UCSD-AML1 (cell line): Measurements from ENCODE around the gene LUC7L2.
"Not testable (repeated sequence)": the region's sequence is repeated elsewhere in the genome, so short reads cannot be mapped to it uniquely, and the experiment has no call there.

Experiments used
- DNase-seq: peaks from one replicate; lab custom pipeline; 2025; ENCODE audit not compliant: unreplicated experiment; lab: John Stamatoyannopoulos, UW

The LUC7L2 gene

DNA sequence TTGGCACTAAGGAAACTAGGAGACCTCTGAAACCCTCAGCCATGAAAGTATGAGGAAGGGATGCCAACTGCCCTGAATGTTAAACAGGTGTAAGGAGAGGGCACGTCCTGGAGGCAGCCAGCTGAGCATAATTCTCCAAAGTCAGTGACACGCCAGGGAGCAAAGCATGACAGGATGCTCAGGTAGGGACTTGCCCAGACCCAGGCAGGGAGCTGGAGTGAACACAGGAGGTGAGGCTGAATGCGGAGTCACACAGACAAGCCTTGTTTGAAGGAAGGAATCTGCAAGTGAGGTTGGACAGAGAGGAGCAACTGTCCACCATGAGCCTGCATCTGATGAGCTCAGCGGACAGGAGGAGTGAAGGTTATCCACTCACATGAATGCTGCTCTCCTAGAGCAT is 82.3 kb downstream of the LUC7L2 start:
- DNase-seq, result no peak

DNA sequence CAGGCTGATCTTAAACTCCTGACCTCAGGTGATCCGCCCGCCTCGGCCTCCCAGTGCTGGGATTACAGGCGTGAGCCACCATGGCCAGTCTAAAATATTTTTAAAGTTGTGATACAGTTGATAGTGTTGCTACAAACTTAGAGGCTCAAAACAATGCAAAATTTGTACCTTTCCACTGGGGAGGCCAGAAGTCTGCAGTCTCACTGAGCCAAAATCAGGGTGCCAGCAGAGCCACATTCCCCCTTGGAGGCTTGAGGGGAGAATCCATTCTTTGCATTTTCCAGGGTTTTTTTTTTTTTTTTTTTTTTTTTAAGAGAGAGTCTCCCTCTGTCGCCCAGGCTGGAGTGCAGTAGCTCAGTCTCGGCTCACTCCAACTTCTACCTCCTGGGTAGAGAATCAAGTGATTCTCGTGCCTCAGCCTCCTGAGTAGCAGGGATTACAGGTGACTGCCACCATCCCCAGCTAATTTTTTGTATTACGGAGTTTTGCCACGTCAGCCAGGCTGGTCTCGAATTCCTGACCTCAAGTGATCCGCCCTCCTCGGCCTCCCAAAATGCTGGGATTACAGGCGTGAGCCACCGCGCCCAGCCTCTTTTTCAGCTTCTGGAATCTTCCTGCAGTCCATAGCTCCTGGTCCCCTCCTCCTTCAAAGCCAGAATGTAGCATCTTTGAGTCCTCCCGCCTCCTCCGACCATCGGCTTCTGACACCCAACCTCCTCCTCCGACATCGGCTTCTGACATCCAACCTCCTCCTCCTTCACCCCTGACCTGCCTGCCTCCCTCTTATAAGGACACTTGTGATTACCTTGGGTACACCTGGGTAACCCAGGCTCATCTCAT is 86.6 kb downstream of the LUC7L2 start:
- DNase-seq, result no peak

DNA sequence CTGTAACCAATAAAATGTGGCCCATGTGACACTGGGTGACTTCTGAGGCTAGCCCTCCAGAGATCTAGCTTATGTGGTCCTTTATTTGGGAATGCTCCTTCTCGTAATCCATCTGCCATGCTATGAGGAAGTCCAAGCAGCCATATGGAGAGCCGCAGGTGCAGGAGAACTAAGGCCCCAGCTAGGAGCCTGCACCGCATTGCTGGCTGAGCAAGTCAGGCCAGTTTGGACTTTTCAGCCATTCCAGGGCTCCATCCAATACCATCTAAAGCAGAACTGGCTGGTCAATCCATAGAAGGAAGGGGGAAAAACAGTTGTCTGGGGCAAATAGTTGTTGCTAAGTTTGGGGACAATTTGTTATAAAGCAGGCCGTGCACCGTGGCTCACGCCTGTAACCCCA is 91.2 kb downstream of the LUC7L2 start:
- DNase-seq, result no peak

DNA sequence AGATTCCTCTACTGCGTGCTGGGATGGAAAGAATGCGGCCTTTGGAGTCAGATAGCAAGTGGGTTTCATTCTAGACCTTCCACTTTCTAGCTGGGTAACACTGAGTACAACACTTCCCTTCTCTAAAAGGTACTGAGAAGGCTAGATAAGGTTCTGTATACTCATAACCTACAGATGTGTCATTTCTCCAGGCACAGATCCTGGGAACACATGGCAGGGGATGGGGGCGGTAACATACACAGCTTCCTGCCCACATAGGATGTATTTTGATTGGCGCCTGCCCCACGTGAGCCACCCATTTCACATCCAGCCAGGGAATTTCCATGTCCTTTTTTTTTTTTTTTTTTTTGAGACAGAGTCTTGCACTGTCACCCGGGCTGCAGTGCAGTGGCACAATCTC is 91.9 kb downstream of the LUC7L2 start:
- DNase-seq, result no peak

DNA sequence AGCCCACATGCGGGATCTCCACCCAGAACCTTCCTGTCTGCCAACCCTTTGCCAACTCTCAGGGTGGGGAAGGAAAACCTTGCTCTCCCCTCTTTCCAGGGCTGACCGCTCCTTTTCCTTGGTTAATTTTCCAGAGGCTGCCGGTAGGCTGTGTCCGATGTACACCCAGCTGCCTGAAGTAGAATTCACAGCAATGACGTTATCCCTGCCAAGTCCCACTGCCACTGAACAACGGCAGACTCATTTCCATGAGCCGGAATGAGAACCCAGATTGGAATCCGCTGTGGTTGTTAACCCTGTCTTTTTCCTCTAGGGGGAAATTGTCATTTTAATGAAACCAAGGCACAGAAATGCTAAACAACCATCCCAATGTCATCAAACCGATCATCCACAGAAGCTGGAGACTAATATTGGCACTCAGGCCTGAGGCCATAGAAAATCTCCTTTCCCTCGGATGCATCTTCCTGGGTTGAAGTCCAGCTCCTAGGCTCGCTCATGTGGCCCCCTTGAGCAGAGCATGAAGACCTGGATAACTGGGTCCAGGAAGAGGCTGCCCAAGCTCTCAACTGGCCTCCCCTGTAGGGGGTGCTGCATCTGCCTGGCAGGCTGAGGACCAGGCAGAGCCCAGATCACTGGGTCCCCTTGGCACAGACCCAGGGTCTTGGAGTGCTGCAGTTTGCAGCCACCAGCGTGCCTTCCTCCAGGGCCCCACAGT is 93.4 kb downstream of the LUC7L2 start:
- DNase-seq, result no peak

- no peak for DNase-seq
Observed at GRCh38 chr7:139453673-139454321, 94.1 kb downstream of the LUC7L2 start.

DNA sequence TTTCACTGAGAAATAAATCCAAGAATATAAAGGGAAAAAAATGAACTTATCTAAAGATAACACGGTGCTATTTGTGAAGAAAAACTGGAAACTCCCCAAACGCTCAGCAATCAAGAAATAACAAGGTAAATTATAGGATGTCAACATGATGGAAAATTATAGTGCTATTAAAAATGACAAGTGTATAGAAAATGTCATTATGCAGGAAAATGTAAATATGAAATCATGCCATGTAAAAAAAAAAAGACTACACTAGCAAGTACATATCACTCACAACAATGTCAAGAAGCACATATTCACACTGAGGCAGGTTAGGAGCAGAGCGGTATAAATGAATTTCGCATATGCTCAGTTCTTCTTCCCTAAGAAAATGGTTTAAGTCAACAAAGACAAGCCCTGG is 96.1 kb downstream of the LUC7L2 start:
- no peak for DNase-seq

- no peak for DNase-seq
Observed at GRCh38 chr7:139456511-139456910, 96.8 kb downstream of the LUC7L2 start.

DNA sequence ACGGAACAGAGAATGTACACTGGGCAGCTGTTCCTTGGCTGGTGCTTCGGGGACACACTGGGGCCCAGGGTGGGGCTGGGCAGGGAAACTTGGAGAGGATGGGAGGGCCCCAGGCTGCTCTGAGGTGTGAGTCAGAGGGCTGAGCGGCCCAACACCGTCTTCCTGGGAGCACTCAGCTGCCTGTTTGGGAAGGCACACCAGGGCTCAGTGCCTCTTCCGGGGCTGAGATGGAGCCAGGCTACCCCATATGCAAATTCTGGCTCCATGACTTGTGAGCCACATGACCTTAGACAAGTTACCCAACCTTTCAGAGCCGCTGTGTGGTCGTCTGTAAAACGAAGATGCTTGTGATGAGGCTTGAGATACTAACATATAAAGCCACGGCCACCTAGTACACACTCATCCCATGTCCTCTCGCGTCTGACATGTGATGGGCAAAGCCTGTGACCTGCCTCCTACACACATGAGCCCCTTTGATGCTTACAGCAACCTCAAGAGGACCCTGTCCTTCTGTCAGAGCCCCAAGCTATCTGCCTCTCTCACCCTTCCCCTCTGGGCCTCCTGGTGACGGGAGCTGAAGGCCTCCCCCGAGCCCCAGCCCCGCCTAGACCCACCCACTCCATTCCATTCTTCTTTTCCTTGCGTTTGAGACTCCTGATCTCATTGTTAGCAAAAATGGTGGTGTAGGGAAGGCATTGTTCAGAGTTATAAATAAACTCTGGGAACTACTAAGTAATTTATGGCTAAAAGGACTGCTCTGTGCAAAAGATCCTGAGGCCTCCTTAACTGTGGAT is 97.7 kb downstream of the LUC7L2 start:
- DNase-seq, result no peak

- DNase-seq, result not testable (repeated sequence)
Observed at GRCh38 chr7:139463421-139463820, 103.7 kb downstream of the LUC7L2 start.

GRCh38 chr7:139464511-139464910 is 104.8 kb downstream of the LUC7L2 start:
- DNase-seq, result not testable (repeated sequence)

DNA sequence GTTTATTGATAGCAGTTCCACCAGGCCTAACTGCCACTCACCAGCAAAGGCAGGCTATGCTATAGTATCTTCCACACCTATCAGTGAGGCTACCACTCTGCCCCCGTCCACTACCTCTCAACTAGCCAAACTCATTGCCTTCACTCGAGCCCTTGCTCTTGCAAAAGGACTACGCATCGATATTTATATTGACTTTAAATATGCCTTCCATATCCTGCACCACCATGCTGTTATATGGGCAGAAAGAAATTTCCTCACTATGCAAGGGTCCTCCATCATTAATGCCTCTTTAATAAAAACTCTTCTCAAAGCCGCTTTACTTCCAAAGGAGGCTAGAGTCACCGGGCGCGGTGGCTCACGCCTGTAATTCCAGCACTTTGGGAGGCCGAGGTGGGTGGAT is 105.4 kb downstream of the LUC7L2 start:
- not testable (repeated sequence) for DNase-seq

DNA sequence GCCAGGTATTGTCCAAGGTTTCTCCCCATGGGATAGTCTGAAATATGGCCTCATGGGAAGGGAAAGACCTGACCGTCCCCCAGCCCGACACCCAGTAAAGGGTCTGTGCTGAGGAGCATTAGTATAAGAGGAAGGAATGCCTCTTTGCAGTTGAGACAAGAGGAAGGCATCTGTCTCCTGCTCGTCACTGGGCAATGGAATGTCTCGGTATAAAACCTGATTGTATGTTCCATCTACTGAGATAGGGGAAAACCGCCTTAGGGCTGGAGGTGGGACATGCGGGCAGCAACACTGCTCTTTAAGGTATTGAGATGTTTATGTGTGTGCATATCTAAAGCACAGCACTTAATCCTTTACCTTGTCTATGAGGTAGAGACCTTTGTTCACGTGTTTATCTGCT is 108.0 kb downstream of the LUC7L2 start:
- not testable (repeated sequence) for DNase-seq

DNA sequence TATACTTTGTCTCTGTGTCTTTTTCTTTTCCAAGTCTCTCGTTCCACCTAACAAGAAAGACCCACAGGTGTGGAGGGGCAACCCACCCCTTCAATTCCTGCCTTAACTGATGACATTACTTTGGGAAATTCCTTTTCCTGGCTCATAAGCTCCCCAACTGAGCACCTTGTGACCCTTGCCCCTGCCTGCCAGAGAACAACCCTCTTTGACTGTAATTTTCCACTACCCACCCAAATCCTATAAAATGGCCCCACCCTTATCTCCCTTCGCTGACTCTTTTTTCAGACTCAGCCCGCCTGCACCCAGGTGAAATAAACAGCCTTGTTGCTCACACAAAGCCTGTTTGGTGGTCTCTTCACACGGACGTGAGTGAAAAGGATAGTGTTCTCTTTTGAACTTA is 108.6 kb downstream of the LUC7L2 start:
- not testable (repeated sequence) for DNase-seq

DNA sequence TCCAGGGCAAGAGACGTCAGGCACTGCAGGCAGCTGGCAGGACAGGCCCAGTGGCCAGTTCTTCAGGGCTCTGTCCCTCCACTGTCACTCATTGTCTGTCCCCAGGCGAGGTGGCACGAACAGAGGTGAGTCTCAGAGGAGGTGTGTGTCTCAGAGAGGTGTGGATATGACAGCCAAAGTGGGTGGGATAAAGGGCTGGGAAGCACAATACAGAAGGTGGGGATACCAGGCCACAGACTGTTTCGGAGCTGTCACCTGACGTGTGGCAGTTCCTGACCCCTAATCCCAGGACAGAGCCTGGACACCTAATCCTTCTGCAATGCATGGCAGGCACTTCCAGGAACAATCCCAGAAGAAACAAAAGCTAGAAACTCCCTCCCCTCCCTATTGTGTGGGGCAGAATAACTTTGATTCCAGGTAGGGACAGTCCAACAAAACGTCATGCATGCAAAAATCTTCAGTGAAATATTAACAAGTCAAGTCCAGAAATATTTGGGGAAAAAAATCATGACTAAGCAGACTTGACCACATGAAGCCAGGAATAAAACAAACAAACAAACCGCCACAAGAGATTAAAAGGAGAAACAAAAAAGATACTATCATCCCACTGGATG is 112.2 kb downstream of the LUC7L2 start:
- no peak for DNase-seq
